OCI-LY7 (cell line): Measurements from ENCODE around the gene GGACT. TPM values are rescaled to one million over a fixed set of nuclear protein-coding genes. Genes with fewer than 3 reads are reported as not detected.

Experiments used
- BruUV-seq: library from RNA; stranded (reverse); fragments of 400-500 nt; replicated peaks from 2 replicates; lab custom pipeline; 2021; lab: Mats Ljungman, UMichigan
- CTCF ChIA-PET: fragments of 300-600 bp; sonication (Branson Sonifier 250); formaldehyde crosslinking; loops from one replicate; lab custom pipeline; 2022; ENCODE audit warnings: antibody characterized with exemption; ENCODE audit not compliant: unreplicated experiment; lab: Charles Lee
- POLR2A ChIA-PET: fragments of 300-600 bp; sonication (Branson Sonifier 250); formaldehyde crosslinking; loops from one replicate; lab custom pipeline; 2022; ENCODE audit warnings: antibody characterized with exemption; lab: Charles Lee
- DNase-seq: peaks from one replicate; pipeline ENCODE4 v3.0.0-alpha.2; 2015; ENCODE audit warnings: low spot score
- H2AFZ ChIP-seq: fragments of 200-600 bp; sonication (generic), shearing (Covaris generic); 2 replicates; pipeline ENCODE4 v1.6.1; 2014; ENCODE audit warnings: mild to moderate bottlenecking, antibody characterized with exemption, low read length, moderate library complexity
- H3K27ac ChIP-seq: fragments of 200-600 bp; sonication (generic); 2 replicates; pipeline ENCODE4 v1.5.1; 2014; ENCODE audit warnings: mixed run types, low read depth, mild to moderate bottlenecking, moderate library complexity, low read length, inconsistent platforms; ENCODE audit not compliant: poor library complexity, severe bottlenecking
- H3K36me3 ChIP-seq: fragments of 200-600 bp; sonication (generic); 2 replicates; pipeline ENCODE4 v1.6.1; 2014; ENCODE audit warnings: mild to moderate bottlenecking, antibody characterized with exemption, low read length, moderate library complexity, mixed read lengths; ENCODE audit not compliant: insufficient read depth
- H3K4me1 ChIP-seq: fragments of 200-600 bp; sonication (generic); 2 replicates; pipeline ENCODE4 v1.5.1; 2014; ENCODE audit warnings: mild to moderate bottlenecking, low read length; ENCODE audit not compliant: insufficient read depth, poor library complexity, severe bottlenecking
- H3K4me2 ChIP-seq: fragments of 200-600 bp; sonication (generic); 2 replicates; pipeline ENCODE4 v1.6.1; 2014; ENCODE audit warnings: mild to moderate bottlenecking, low read length
- H3K4me3 ChIP-seq: fragments of 200-600 bp; sonication (generic); 2 replicates; pipeline ENCODE4 v1.5.1; 2014; ENCODE audit warnings: mild to moderate bottlenecking, low read depth, low read length; ENCODE audit not compliant: poor library complexity, severe bottlenecking
- H3K79me2 ChIP-seq: fragments of 200-600 bp; sonication (generic); 2 replicates; pipeline ENCODE4 v1.6.1; 2016; ENCODE audit warnings: low read depth, mild to moderate bottlenecking, low read length, moderate library complexity, mixed read lengths; ENCODE audit not compliant: insufficient read depth
- H3K9me2 ChIP-seq: fragments of 200-600 bp; sonication (generic); 2 replicates; pipeline ENCODE4 v1.6.1; 2016; ENCODE audit warnings: mild to moderate bottlenecking, low read length, mixed read lengths; ENCODE audit not compliant: insufficient read depth
- H3K9me3 ChIP-seq: fragments of 200-600 bp; sonication (generic); 2 replicates; pipeline ENCODE4 v1.6.1; 2014; ENCODE audit warnings: mild to moderate bottlenecking, mixed run types, low read length, mixed read lengths
- H4K20me1 ChIP-seq: fragments of 200-600 bp; sonication (generic); 2 replicates; pipeline ENCODE4 v1.6.1; 2014; ENCODE audit warnings: mild to moderate bottlenecking, antibody characterized with exemption, low read length, moderate library complexity, mixed read lengths; ENCODE audit not compliant: insufficient read depth
- CTCF ChIP-seq: fragments of 200-600 bp; sonication (generic); conservative IDR thresholded peaks from 2 replicates; pipeline ENCODE4 v1.5.1; 2014; ENCODE audit warnings: mild to moderate bottlenecking, antibody characterized with exemption, low read length, moderate library complexity, mixed read lengths
- EZH2phosphoT487 ChIP-seq: fragments of 200-600 bp; sonication (generic); IDR thresholded peaks from 2 replicates; pipeline ENCODE4 v1.6.1; 2018; ENCODE audit warnings: low read depth, borderline replicate concordance, mild to moderate bottlenecking, mixed run types, antibody characterized with exemption, low read length, moderate library complexity, mixed read lengths
- intact Hi-C: fragments of 100-400 bp; cut with micrococcal nuclease; formaldehyde crosslinking; loops from one replicate; pipeline ENCODE4 v1.10.0; 2022; ENCODE audit not compliant: unreplicated experiment
- total RNA-seq, 2 experiments: library from RNA; depleted of rRNA in 1 of 2; stranded (reverse); fragments of >200 nt in 1 of 2; shearing (Covaris generic) in 1 of 2; gene quantifications; 2 replicates each; pipeline ENCODE4 v1.2.3, GENCODE V29; 2014 to 2022

The GGACT gene
- total RNA-seq, 2 experiments from 2014 or later = 0.53 to 0.69 TPM

GRCh38 chr13:100633461-100633860 is 44.9 kb upstream of the GGACT start:
- no peaks in the 10 kb centered on the region for H3K9me2 ChIP-seq
- intact Hi-C loops = no loop called here
- POLR2A ChIA-PET = interaction anchor here (0.6 kb wide), 1 partner anchor 834 kb away, joined by 4 read pairs; no protein-coding TSS in a partner anchor
- H2AFZ ChIP-seq = no peak overlapping the region
- H3K9me3 ChIP-seq = no peaks in the 10 kb centered on the region
- no peak overlapping the region for H3K27ac ChIP-seq
- no peak overlapping the region for H3K4me2 ChIP-seq
- no peaks in the 10 kb centered on the region for H4K20me1 ChIP-seq
- H3K79me2 ChIP-seq = no peaks in the 10 kb centered on the region
- TF ChIP-seq EZH2phosphoT487 (no peak), CTCF (no peak)
- BruUV-seq = no TSS peak
- H3K4me3 ChIP-seq = no peak overlapping the region
- DNase-seq = no peak
- H3K4me1 ChIP-seq = no peaks in the 10 kb centered on the region
- peaks cover 3% of the 10 kb centered on the region; the same call in 1 of the 2 replicates for H3K36me3 ChIP-seq
- CTCF ChIA-PET = no interaction called here

GRCh38 chr13:100630555-100630954 is 42.0 kb upstream of the GGACT start:
- no peak overlapping the region for H3K4me2 ChIP-seq
- no peak for DNase-seq
- H3K79me2 ChIP-seq = no peaks in the 10 kb centered on the region
- no peaks in the 10 kb centered on the region for H3K9me2 ChIP-seq
- H3K9me3 ChIP-seq = no peaks in the 10 kb centered on the region
- no peak for TF ChIP-seq CTCF
- TF ChIP-seq EZH2phosphoT487 = no peak
- CTCF ChIA-PET = no interaction called here
- intact Hi-C loops = no loop called here
- BruUV-seq = no TSS peak
- POLR2A ChIA-PET = interaction anchor here (0.6 kb wide), 1 partner anchor 32 kb away, joined by 3 read pairs; no protein-coding TSS in a partner anchor
- H2AFZ ChIP-seq = no peak overlapping the region
- H3K4me1 ChIP-seq = no peaks in the 10 kb centered on the region
- peaks cover 3% of the 10 kb centered on the region; the same call in 1 of the 2 replicates for H3K36me3 ChIP-seq
- no peak overlapping the region for H3K4me3 ChIP-seq
- H4K20me1 ChIP-seq = no peaks in the 10 kb centered on the region
- H3K27ac ChIP-seq = no peak overlapping the region

- H3K4me2 ChIP-seq = no peak overlapping the region
- no peaks in the 10 kb centered on the region for H3K9me3 ChIP-seq
- H3K79me2 ChIP-seq = no peaks in the 10 kb centered on the region
- DNase-seq = no peak
- no peaks in the 10 kb centered on the region for H3K4me1 ChIP-seq
- CTCF ChIA-PET = no interaction called here
- no peak overlapping the region for H3K27ac ChIP-seq
- no peak overlapping the region for H3K4me3 ChIP-seq
- intact Hi-C loops = no loop called here
- BruUV-seq = no TSS peak
- POLR2A ChIA-PET = no interaction called here
- no peaks in the 10 kb centered on the region for H3K9me2 ChIP-seq
- H3K36me3 ChIP-seq = no peaks in the 10 kb centered on the region
- TF ChIP-seq EZH2phosphoT487 (no peak), CTCF (no peak)
- H2AFZ ChIP-seq = no peak overlapping the region
- H4K20me1 ChIP-seq = no peaks in the 10 kb centered on the region
Observed at GRCh38 chr13:100627120-100627519, 38.5 kb upstream of the GGACT start.
